SU-DHL-6 (cell line): ENCODE measurements around the gene SMIM15.

ENCODE experiments used
- H2AFZ ChIP-seq: fragments of 200-600 bp; sonication (generic); 2 replicates; pipeline ENCODE4 v1.6.1; 2014; ENCODE audit warnings: low read depth, mild to moderate bottlenecking, moderate library complexity, mixed read lengths, antibody characterized with exemption, low read length; ENCODE audit not compliant: severe bottlenecking
- H3F3A ChIP-seq: fragments of 200-600 bp; shearing (Covaris generic); 2 replicates; pipeline ENCODE4 v1.6.0; 2016; ENCODE audit warnings: antibody characterized with exemption, mild to moderate bottlenecking; ENCODE audit not compliant: insufficient read depth
- H3K27ac ChIP-seq: fragments of 200-600 bp; sonication (generic); 2 replicates; pipeline ENCODE4 v1.5.1; 2016; ENCODE audit warnings: low read depth, mild to moderate bottlenecking, low read length, moderate library complexity, mixed read lengths
- H3K27me3 ChIP-seq: fragments of 200-600 bp; sonication (generic), shearing (Covaris generic); 2 replicates; pipeline ENCODE4 v1.6.0; 2014; ENCODE audit warnings: mild to moderate bottlenecking, low read length
- H3K36me3 ChIP-seq: fragments of 200-600 bp; sonication (generic); 2 replicates; pipeline ENCODE4 v1.6.1; 2014; ENCODE audit warnings: mild to moderate bottlenecking, low read length, mixed read lengths
- H3K4me2 ChIP-seq: fragments of 300-600, 200-600 bp; shearing (Covaris generic), sonication (generic); 2 replicates; pipeline ENCODE4 v1.6.0; 2014; ENCODE audit warnings: low read length, low read depth, mild to moderate bottlenecking; ENCODE audit not compliant: poor library complexity, severe bottlenecking
- H3K4me3 ChIP-seq: fragments of 200-600 bp; sonication (generic); 2 replicates; pipeline ENCODE4 v1.5.1; 2014; ENCODE audit warnings: antibody characterized with exemption, low read length, mild to moderate bottlenecking, mixed read lengths; ENCODE audit not compliant: insufficient read depth, poor library complexity, severe bottlenecking
- H3K79me2 ChIP-seq: fragments of 200-600 bp; sonication (generic); 2 replicates; pipeline ENCODE4 v1.6.1; 2014; ENCODE audit warnings: mild to moderate bottlenecking, low read length, moderate library complexity; ENCODE audit not compliant: insufficient read depth
- H3K9ac ChIP-seq: fragments of 200-600 bp; sonication (generic); 2 replicates; pipeline ENCODE4 v1.7.0; 2014; ENCODE audit warnings: mild to moderate bottlenecking, low read length
- H3K9me2 ChIP-seq: fragments of 200-600 bp; sonication (generic); replicated peaks from 2 replicates; pipeline ENCODE4 v1.6.1; 2014; ENCODE audit warnings: low read length; ENCODE audit not compliant: insufficient read depth
- H3K9me3 ChIP-seq: fragments of 200-600 bp; sonication (generic); 2 replicates; pipeline ENCODE4 v1.6.1; 2014; ENCODE audit warnings: low read length, mixed read lengths; ENCODE audit not compliant: insufficient read depth
- H4K20me1 ChIP-seq: fragments of 200-600 bp; sonication (generic); 2 replicates; pipeline ENCODE4 v1.6.1; 2014; ENCODE audit warnings: low read depth, mild to moderate bottlenecking, antibody characterized with exemption, low read length, moderate library complexity, mixed read lengths
- CTCF ChIP-seq: fragments of 200-600 bp; sonication (generic); IDR thresholded peaks from one replicate; pipeline ENCODE4 v1.5.1; 2017; ENCODE audit warnings: antibody characterized with exemption, mild to moderate bottlenecking, low read length, moderate library complexity; ENCODE audit not compliant: insufficient read depth, poor library complexity, severe bottlenecking
- EZH2phosphoT487 ChIP-seq: fragments of 200-600 bp; sonication (generic), shearing (Covaris generic); conservative IDR thresholded peaks from 2 replicates; pipeline ENCODE4 v1.6.1; 2018; ENCODE audit warnings: mild to moderate bottlenecking, antibody characterized with exemption, low read length, moderate library complexity, mixed read lengths

Gene SMIM15

GRCh38 chr5:61182449-61182848 is 20.2 kb upstream of the SMIM15 start:
- no peaks in the 10 kb centered on the region for H3K79me2 ChIP-seq
- no peak overlapping the region for H3K27ac ChIP-seq
- no peaks in the 10 kb centered on the region for H3F3A ChIP-seq
- no peak overlapping the region for H3K4me2 ChIP-seq
- TF ChIP-seq EZH2phosphoT487, result no peak
- TF ChIP-seq CTCF, result no peak
- H3K36me3 ChIP-seq, result no peaks in the 10 kb centered on the region
- H3K27me3 ChIP-seq, result no peaks in the 10 kb centered on the region
- no peaks in the 10 kb centered on the region for H3K9me2 ChIP-seq
- no peaks in the 10 kb centered on the region for H3K9me3 ChIP-seq
- H3K9ac ChIP-seq, result no peak overlapping the region
- H4K20me1 ChIP-seq, result no peaks in the 10 kb centered on the region
- no peak overlapping the region for H2AFZ ChIP-seq
- no peak overlapping the region for H3K4me3 ChIP-seq

- H2AFZ ChIP-seq, result no peak overlapping the region
- no peak overlapping the region for H3K4me3 ChIP-seq
- no peaks in the 10 kb centered on the region for H3K27me3 ChIP-seq
- no peak overlapping the region for H3K27ac ChIP-seq
- H3F3A ChIP-seq, result no peaks in the 10 kb centered on the region
- H3K9ac ChIP-seq, result no peak overlapping the region
- H3K9me3 ChIP-seq, result no peaks in the 10 kb centered on the region
- no peaks in the 10 kb centered on the region for H3K36me3 ChIP-seq
- TF ChIP-seq EZH2phosphoT487 (no peak), CTCF (no peak)
- no peaks in the 10 kb centered on the region for H4K20me1 ChIP-seq
- H3K79me2 ChIP-seq, result no peaks in the 10 kb centered on the region
- peak overlapping the region; percentile 38 for H3K4me2 ChIP-seq
- H3K9me2 ChIP-seq, result no peaks in the 10 kb centered on the region
Measured at GRCh38 chr5:61180886-61181285, 18.6 kb upstream of the SMIM15 start.

- H4K20me1 ChIP-seq, result no peaks in the 10 kb centered on the region
- H3K9me3 ChIP-seq, result no peaks in the 10 kb centered on the region
- H3K27ac ChIP-seq, result no peak overlapping the region
- no peaks in the 10 kb centered on the region for H3K27me3 ChIP-seq
- no peak overlapping the region for H3K4me3 ChIP-seq
- H3K9me2 ChIP-seq, result no peaks in the 10 kb centered on the region
- TF ChIP-seq EZH2phosphoT487, result no peak
- no peak for TF ChIP-seq CTCF
- H3K36me3 ChIP-seq, result no peaks in the 10 kb centered on the region
- H2AFZ ChIP-seq, result no peak overlapping the region
- H3F3A ChIP-seq, result no peaks in the 10 kb centered on the region
- H3K9ac ChIP-seq, result no peak overlapping the region
- no peak overlapping the region for H3K4me2 ChIP-seq
- H3K79me2 ChIP-seq, result no peaks in the 10 kb centered on the region
Measured at GRCh38 chr5:61178702-61179101, 16.4 kb upstream of the SMIM15 start.
